Spleen (tissue), 7 donors: Measurements from ENCODE around the gene RAB11FIP4.
A peak's percentile ranks its signal among the peaks of the same experiment; 100 is the strongest.

Source experiments
- POLR2A ChIP-seq, 3 donors: fragments of 450-650 bp; IDR thresholded peaks; one replicate each; pipeline ENCODE4 v1.5.1; 2017; ENCODE audit warnings: antibody characterized with exemption in 3 of 3, mild to moderate bottlenecking in 1 of 3
- POLR2AphosphoS5 ChIP-seq, 3 donors: sonication (generic); formaldehyde crosslinking; IDR thresholded peaks; one replicate each; pipeline ENCODE4 v1.5.1; 2017; ENCODE audit warnings: antibody characterized with exemption in 3 of 3
- TF ChIP-seq, protein P1 (sequence below), 11 experiments: fragments of 200-600 bp in 7 of 11; fragments of 450-650 bp in 4 of 11; sonication (generic) in 4 of 11; IDR thresholded peaks in 8 of 11; conservative IDR thresholded peaks in 3 of 11; 1 replicate in 7 of 11; 2 replicates in 4 of 11; pipeline versions ENCODE4 v1.4.0 to v1.8.0; 2016 to 2021; ENCODE audit warnings: antibody characterized with exemption in 11 of 11, inconsistent platforms in 4 of 11, mild to moderate bottlenecking in 1 of 11
- donor health status: DM: no; HTN: no; CAD: no; lungs with moderate emphysema.
- donor health status: DM: no; HTN: no; CAD: no.
- donor health status: DM: no; HTN: no; CAD: no.

DNA sequence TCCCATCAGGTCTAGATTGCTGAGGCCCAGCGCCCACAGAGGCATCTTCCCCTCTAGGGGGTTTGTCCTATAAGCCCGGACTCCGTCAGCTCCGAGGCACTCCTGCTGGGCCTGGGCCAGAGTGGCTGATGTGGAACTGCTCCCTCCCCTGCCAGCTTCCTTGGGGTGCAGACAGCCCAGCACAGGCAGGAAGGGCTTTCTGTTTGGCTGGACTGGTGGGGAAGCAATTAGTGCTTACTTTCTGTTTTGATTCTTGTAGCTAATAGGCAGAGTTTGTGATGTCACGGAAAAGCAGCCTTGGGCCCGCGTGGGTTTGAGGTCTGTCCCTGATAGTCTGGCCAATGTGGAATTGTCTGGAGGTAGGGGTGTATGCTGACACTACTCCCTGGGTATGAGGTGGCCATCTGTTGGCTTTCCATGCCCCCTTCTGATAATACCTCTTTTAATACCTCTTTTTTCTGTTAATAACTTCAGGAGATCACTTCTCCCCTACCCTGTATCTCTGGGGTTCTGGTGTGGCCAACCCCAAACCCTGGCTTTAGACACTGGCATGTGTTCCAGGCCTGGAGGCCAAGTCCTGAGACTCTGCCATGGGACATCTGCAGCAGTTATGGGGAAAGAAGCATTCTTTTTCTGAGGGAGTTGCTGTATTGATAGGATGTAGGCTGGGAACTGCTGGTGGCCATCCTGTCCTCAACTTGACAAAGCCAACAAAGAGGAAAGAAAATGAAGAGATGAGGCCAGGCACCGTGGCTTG is 190.9 kb downstream of the RAB11FIP4 start:
- TF ChIP-seq POLR2AphosphoS5 (IDR thresholded peaks at IDR 0.05) (peak; percentile 61 to 75 (median 71)), POLR2A (IDR thresholded peaks at IDR 0.05) (no peak)
- TF ChIP-seq, protein P1, sequence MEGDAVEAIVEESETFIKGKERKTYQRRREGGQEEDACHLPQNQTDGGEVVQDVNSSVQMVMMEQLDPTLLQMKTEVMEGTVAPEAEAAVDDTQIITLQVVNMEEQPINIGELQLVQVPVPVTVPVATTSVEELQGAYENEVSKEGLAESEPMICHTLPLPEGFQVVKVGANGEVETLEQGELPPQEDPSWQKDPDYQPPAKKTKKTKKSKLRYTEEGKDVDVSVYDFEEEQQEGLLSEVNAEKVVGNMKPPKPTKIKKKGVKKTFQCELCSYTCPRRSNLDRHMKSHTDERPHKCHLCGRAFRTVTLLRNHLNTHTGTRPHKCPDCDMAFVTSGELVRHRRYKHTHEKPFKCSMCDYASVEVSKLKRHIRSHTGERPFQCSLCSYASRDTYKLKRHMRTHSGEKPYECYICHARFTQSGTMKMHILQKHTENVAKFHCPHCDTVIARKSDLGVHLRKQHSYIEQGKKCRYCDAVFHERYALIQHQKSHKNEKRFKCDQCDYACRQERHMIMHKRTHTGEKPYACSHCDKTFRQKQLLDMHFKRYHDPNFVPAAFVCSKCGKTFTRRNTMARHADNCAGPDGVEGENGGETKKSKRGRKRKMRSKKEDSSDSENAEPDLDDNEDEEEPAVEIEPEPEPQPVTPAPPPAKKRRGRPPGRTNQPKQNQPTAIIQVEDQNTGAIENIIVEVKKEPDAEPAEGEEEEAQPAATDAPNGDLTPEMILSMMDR (IDR thresholded peaks at IDR 0.05 in 8 of 11, conservative IDR thresholded peaks at IDR 0.05 in 3 of 11), result peak in 1 of 11 experiments; percentile 13
